ENCODE data around the gene NUFIP2.

NUFIP2 gene

GRCh38 chr17:29215174-29215573 lies 78.8 kb downstream of the NUFIP2 start:
- no peak for DNase-seq (ENCODE audit: low read depth in 2 of 2)
- no peak for TF ChIP-seq CTCF (IDR thresholded peaks at IDR 0.05; ENCODE audit: low read depth, low read length)
- H3K4me3 ChIP-seq (replicated peaks in 1 of 2; ENCODE audit: low read depth in 2 of 2, low read length in 2 of 2): no peak overlapping the region

- H3K4me3 ChIP-seq (replicated peaks in 1 of 2; ENCODE audit: low read depth in 2 of 2, low read length in 2 of 2): no peak overlapping the region
- no peak for TF ChIP-seq CTCF (IDR thresholded peaks at IDR 0.05; ENCODE audit: low read depth, low read length)
- no peak for DNase-seq (ENCODE audit: low read depth in 2 of 2)
Observed at GRCh38 chr17:29214215-29215146, 79.5 kb downstream of the NUFIP2 start.

- TF ChIP-seq CTCF (IDR thresholded peaks at IDR 0.05; ENCODE audit: low read depth, low read length): no peak
- no peak for DNase-seq (ENCODE audit: low read depth in 2 of 2)
- no peak overlapping the region for H3K4me3 ChIP-seq (replicated peaks in 1 of 2; ENCODE audit: low read depth in 2 of 2, low read length in 2 of 2)
Observed at GRCh38 chr17:29212681-29213121, 81.2 kb downstream of the NUFIP2 start.

GRCh38 chr17:29212094-29212631 lies 81.8 kb downstream of the NUFIP2 start:
- H3K4me3 ChIP-seq (replicated peaks in 1 of 2; ENCODE audit: low read depth in 2 of 2, low read length in 2 of 2): no peak overlapping the region
- no peak for DNase-seq (ENCODE audit: low read depth in 2 of 2)
- TF ChIP-seq CTCF (IDR thresholded peaks at IDR 0.05; ENCODE audit: low read depth, low read length): no peak

GRCh38 chr17:29210879-29211278 lies 83.1 kb downstream of the NUFIP2 start:
- no peak for TF ChIP-seq CTCF (IDR thresholded peaks at IDR 0.05; ENCODE audit: low read depth, low read length)
- DNase-seq (ENCODE audit: low read depth in 2 of 2): peak in 1 of 2 donors; percentile 36
- no peak overlapping the region for H3K4me3 ChIP-seq (replicated peaks in 1 of 2; ENCODE audit: low read depth in 2 of 2, low read length in 2 of 2)

GRCh38 chr17:29209073-29209472 lies 84.9 kb downstream of the NUFIP2 start:
- TF ChIP-seq CTCF (IDR thresholded peaks at IDR 0.05; ENCODE audit: low read depth, low read length): no peak

More at GRCh38 chr17:29209073-29209472, 84.9 kb downstream of the NUFIP2 start:
- H3K4me3 ChIP-seq (replicated peaks in 1 of 2; ENCODE audit: low read depth in 2 of 2, low read length in 2 of 2): no peak overlapping the region
- DNase-seq (ENCODE audit: low read depth in 2 of 2): no peak

Data from cardiac fibroblast (primary cell).